Measurements from ENCODE around the gene MESP2.
"Not testable (repeated sequence)": the region's sequence is repeated elsewhere in the genome, so short reads cannot be mapped to it uniquely, and the experiment has no call there.

The MESP2 gene

DNA sequence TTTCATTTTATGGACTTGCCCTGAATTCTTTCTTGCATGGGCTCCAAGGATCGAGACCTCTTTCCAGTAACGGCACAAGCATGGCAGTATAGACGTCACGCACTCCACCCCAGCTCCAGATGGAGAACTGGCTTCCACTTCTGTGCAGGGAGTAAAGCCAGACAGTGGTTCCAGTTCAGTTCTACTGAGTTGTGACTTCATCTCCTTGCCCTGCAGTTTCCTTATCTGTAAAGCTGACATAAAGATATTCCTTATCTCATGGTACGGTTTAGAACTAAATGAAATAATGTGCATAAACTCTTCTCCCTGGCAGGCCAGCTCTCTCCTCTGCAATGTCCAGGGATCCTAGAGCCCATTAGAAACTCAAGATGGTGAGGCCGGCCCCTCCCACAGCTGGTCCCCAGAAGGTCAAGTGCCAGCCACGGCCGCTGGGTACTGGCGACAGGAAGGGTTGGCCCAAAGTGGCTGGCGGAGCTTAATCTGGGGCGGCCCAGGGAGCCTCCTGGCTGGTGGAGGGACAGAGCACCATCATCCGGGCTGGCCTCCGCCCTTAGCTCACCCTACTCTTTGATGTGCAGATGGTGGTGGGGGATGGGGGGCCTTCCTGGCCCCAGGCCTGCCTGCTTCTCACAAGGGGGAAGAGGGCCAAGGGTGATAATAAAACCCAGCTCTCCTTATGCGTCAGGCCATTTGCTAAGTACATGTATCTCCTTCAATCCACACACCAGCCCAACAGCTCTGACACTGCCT lies 7.2 kb downstream of the MESP2 start:
- H3K9ac ChIP-seq (ENCODE audit: low read depth, low read length): no peak overlapping the region
- H3K27me3 ChIP-seq (ENCODE audit: control insufficient read depth, insufficient read depth, low read length): no peaks in the 10 kb centered on the region
- no peak overlapping the region for H3K4me3 ChIP-seq (ENCODE audit: low read length)
- H3K9me3 ChIP-seq (replicated peaks; ENCODE audit: low read length): no peaks in the 10 kb centered on the region
- peaks cover 23% of the 10 kb centered on the region for H3K4me1 ChIP-seq (ENCODE audit: control insufficient read depth, insufficient read depth, low read length)
- peaks cover 45% of the 10 kb centered on the region for H3K36me3 ChIP-seq (ENCODE audit: insufficient read depth, low read length)
- no peak overlapping the region for H3K4me2 ChIP-seq (ENCODE audit: low read length)

DNA sequence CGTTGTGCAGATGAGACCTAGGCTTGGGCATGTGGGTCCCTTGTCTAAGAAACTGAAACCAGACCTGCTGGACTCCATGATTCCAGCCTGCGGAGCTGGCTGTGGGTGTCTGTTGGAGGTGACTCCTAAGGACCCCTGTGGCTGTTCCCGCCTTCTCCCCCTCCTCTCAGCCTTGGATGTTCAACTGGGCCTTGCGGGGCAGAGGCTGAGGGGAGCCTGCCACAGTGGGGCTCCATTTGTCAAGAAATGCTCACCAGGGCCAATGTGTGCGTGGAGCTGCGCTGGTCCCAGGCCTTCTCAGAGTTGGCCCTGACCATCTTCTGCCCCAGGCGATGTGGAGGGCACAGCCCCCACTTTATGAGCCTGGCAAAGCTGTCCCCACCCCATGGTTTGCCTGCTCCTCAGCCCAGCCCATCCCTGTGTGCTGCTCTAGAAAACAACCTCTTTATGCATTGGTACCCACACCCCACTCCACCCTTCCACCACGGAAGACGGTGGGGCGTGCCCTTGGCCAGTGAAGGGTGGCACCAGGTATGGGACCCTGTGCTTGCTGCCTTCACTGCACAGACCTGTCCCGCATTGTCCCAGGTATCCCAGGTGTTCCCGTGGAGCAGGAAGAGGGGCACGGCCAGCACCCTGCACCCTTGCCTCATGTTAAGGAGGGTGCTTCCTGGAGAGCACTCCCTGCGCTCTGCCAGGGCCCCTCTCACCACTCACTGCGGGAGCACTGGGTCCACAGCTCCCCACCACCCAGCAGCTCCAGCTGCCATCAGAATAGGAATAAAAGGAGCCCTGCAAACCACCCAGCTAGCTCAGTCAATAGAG lies 7.9 kb downstream of the MESP2 start:
- peaks cover 23% of the 10 kb centered on the region for H3K4me1 ChIP-seq (ENCODE audit: control insufficient read depth, insufficient read depth, low read length)

DNA sequence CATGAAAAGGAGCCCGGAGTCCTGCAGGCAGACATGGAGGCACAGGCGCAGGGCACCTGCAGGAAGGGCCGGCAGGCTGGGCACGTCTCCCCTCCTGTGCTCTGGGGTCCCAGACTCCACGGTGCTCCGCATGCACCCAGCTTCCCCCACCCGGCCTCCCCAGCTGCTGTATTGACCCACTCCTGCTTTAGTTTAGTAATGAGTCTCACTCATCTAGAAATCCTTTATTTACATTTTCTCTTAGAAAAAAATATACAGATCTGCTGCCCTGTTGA lies 8.5 kb downstream of the MESP2 start:
- H3K4me2 ChIP-seq (ENCODE audit: low read length): no peak overlapping the region
- H3K9me3 ChIP-seq (replicated peaks; ENCODE audit: low read length): no peaks in the 10 kb centered on the region
- peaks cover 23% of the 10 kb centered on the region for H3K4me1 ChIP-seq (ENCODE audit: control insufficient read depth, insufficient read depth, low read length)
- H3K36me3 ChIP-seq (ENCODE audit: insufficient read depth, low read length): peaks cover 53% of the 10 kb centered on the region
- no peak overlapping the region for H3K4me3 ChIP-seq (ENCODE audit: low read length)
- H3K27me3 ChIP-seq (ENCODE audit: control insufficient read depth, insufficient read depth, low read length): no peaks in the 10 kb centered on the region
- H3K9ac ChIP-seq (ENCODE audit: low read depth, low read length): no peak overlapping the region

More for the DNA sequence above, 7.9 kb downstream of the MESP2 start:
- peaks cover 48% of the 10 kb centered on the region for H3K36me3 ChIP-seq (ENCODE audit: insufficient read depth, low read length)
- H3K4me2 ChIP-seq (ENCODE audit: low read length): no peak overlapping the region
- H3K9ac ChIP-seq (ENCODE audit: low read depth, low read length): no peak overlapping the region
- no peaks in the 10 kb centered on the region for H3K27me3 ChIP-seq (ENCODE audit: control insufficient read depth, insufficient read depth, low read length)
- no peaks in the 10 kb centered on the region for H3K9me3 ChIP-seq (replicated peaks; ENCODE audit: low read length)
- no peak overlapping the region for H3K4me3 ChIP-seq (ENCODE audit: low read length)

DNA sequence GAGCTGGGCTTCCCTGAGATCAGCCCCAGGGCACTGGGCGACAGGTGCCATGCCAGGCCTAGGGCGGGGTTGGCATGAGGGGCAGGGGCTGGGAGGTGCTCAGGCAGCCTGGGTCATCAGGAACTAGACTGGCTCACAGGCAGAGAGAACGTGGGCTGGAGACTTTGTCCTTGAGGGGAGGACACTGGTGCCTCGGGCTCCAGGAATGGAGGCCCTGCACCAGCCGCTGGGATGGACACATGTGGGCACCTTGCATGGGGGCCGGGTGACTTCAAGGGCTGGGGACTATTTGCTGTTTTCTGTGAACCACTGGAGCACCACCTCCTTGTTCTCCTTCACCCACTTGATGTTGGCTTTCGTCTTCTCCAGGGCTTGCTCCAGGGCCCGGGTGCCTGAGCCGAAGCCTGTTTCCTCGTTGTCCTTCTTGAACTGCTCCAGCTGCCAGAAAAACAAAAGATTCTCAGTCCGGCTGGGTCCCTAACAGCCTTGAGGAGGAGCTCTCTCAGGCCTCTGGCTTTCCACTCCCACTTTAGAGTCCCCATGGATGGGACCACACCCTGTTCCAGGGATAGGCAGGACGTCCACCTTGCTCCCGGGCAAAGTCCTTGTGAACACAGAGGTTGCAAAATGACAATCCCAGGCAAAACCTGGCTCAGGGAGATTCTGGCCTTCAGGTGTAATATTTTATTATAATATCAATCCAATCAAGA lies 9.1 kb downstream of the MESP2 start:
- no peak overlapping the region for H3K4me2 ChIP-seq (ENCODE audit: low read length)
- H3K9ac ChIP-seq (ENCODE audit: low read depth, low read length): no peak overlapping the region
- H3K36me3 ChIP-seq (ENCODE audit: insufficient read depth, low read length): peaks cover 57% of the 10 kb centered on the region
- H3K9me3 ChIP-seq (replicated peaks; ENCODE audit: low read length): no peaks in the 10 kb centered on the region
- H3K4me1 ChIP-seq (ENCODE audit: control insufficient read depth, insufficient read depth, low read length): peaks cover 23% of the 10 kb centered on the region
- H3K27me3 ChIP-seq (ENCODE audit: control insufficient read depth, insufficient read depth, low read length): no peaks in the 10 kb centered on the region
- no peak overlapping the region for H3K4me3 ChIP-seq (ENCODE audit: low read length)

DNA sequence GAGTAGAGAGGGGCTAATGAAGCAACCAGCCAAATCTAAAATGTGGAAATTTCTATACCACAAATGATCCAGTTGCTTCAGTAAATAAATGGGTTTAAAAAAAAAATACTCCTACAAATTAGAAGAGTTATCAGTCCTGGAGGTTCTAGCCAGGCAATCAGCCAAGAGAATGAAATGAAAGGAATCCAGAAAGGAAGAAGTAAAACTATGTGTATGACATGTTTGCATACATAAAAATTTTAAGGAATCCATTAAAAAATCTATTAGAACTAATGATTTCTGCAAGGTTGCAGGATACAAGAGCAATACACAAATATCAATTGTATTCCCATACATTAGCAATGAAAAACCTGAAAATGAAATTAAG lies 9.6 kb downstream of the MESP2 start:
- peaks cover 62% of the 10 kb centered on the region for H3K36me3 ChIP-seq (ENCODE audit: insufficient read depth, low read length)
- H3K9me3 ChIP-seq (replicated peaks; ENCODE audit: low read length): no peaks in the 10 kb centered on the region
- H3K4me3 ChIP-seq (ENCODE audit: low read length): no peak overlapping the region
- no peaks in the 10 kb centered on the region for H3K27me3 ChIP-seq (ENCODE audit: control insufficient read depth, insufficient read depth, low read length)
- no peak overlapping the region for H3K4me2 ChIP-seq (ENCODE audit: low read length)
- no peak overlapping the region for H3K9ac ChIP-seq (ENCODE audit: low read depth, low read length)
- peaks cover 22% of the 10 kb centered on the region for H3K4me1 ChIP-seq (ENCODE audit: control insufficient read depth, insufficient read depth, low read length)

DNA sequence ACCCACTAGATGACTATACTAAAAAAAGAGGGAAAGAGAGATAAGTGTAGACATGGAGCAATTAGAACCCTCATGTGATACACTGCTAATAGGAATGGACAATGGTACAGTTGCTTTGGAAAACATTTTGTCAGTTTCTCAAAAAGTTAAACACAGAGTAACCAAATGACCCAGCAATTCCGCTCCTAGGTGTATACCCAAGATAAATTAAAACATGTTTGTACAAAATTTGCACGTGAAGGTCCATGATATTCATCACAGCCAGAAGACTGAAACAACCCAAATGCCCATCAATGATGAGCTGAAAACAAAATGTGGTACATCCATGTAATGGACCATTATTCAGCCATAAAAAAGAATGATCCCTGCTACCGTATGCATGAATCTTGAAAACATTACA lies 11.8 kb downstream of the MESP2 start:
- no peaks in the 10 kb centered on the region for H3K9me3 ChIP-seq (replicated peaks; ENCODE audit: low read length)
- H3K27me3 ChIP-seq (ENCODE audit: control insufficient read depth, insufficient read depth, low read length): no peaks in the 10 kb centered on the region
- no peak overlapping the region for H3K4me2 ChIP-seq (ENCODE audit: low read length)
- H3K4me1 ChIP-seq (ENCODE audit: control insufficient read depth, insufficient read depth, low read length): peaks cover 5% of the 10 kb centered on the region
- no peak overlapping the region for H3K9ac ChIP-seq (ENCODE audit: low read depth, low read length)
- peaks cover 84% of the 10 kb centered on the region for H3K36me3 ChIP-seq (ENCODE audit: insufficient read depth, low read length)
- no peak overlapping the region for H3K4me3 ChIP-seq (ENCODE audit: low read length)

DNA sequence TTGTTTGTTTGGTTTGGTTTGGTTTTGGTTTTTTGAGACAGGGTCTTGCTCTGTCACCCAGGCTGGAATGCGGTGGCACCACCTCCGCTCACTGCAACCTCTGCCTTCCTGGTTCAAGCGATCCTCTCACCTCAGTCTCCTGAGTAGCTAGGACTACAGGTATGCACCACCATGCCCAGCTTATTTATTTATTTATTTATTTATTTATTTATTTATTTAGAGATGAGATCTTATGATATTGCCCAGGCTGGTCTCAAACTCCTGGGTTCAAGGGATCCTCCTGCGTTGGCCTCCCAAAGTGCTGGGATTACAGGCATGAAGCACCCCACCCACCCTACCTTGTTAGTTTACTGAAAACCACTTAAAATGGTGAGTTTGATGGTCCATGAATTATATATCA lies 12.5 kb downstream of the MESP2 start:
- not testable (repeated sequence) for H3K4me3 ChIP-seq (ENCODE audit: low read length); H3K4me1 ChIP-seq (ENCODE audit: control insufficient read depth, insufficient read depth, low read length); H3K4me2 ChIP-seq (ENCODE audit: low read length); H3K9ac ChIP-seq (ENCODE audit: low read depth, low read length); H3K27me3 ChIP-seq (ENCODE audit: control insufficient read depth, insufficient read depth, low read length); H3K9me3 ChIP-seq (replicated peaks; ENCODE audit: low read length)
- peaks cover 89% of the 10 kb centered on the region for H3K36me3 ChIP-seq (ENCODE audit: insufficient read depth, low read length)

DNA sequence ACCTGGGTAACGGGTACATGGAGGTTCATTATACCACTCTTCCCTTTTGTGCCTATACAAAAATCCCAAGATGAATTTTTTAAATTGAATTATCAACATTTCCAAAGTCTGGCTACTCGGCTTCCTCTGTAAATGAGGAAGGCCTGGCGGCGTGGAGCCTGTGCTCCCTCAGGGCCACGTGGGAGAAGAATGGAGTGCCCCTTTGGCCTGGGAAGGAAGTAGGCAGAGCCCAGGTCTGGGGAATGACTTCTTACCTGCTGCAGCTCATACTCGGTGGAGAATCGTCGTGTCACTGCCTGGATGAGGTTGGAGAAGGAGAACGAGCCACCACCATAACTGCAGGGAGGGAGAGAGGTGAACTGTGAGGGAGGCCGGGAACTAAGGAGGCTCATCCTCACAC lies 14.1 kb downstream of the MESP2 start:
- Histone ChIP-seq H3K4me2 (ENCODE audit: low read length) (no peak overlapping the region), H3K9me3 (replicated peaks; ENCODE audit: low read length) (no peaks in the 10 kb centered on the region), H3K4me3 (ENCODE audit: low read length) (no peak overlapping the region), H3K9ac (ENCODE audit: low read depth, low read length) (no peak overlapping the region), H3K4me1 (ENCODE audit: control insufficient read depth, insufficient read depth, low read length) (peaks cover 8% of the 10 kb centered on the region), H3K36me3 (ENCODE audit: insufficient read depth, low read length) (peaks cover 88% of the 10 kb centered on the region), H3K27me3 (ENCODE audit: control insufficient read depth, insufficient read depth, low read length) (no peaks in the 10 kb centered on the region)

DNA sequence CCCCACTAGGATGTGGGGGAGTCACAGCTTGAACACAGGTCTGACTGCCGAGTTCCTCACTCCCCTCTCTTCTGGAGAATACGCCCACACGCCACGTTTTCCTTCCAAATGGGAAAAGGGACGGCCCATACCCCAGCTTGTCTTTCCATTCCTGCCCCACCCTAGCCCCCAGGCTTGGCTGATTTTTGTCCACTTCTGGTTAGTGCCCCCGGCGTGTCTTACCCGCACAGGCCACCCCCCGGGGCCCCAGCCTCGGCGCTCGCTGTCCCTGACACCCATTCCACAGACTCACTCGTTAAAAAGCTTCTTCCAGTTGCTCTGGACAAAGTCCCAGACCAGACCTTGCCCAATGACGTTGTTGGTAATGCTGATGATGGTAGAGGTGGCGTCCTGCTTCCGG lies 14.5 kb downstream of the MESP2 start:
- H3K9ac ChIP-seq (ENCODE audit: low read depth, low read length): no peak overlapping the region
- peaks cover 88% of the 10 kb centered on the region for H3K36me3 ChIP-seq (ENCODE audit: insufficient read depth, low read length)
- H3K4me3 ChIP-seq (ENCODE audit: low read length): no peak overlapping the region
- no peak overlapping the region for H3K4me2 ChIP-seq (ENCODE audit: low read length)
- H3K9me3 ChIP-seq (replicated peaks; ENCODE audit: low read length): no peaks in the 10 kb centered on the region
- peaks cover 13% of the 10 kb centered on the region for H3K4me1 ChIP-seq (ENCODE audit: control insufficient read depth, insufficient read depth, low read length)
- H3K27me3 ChIP-seq (ENCODE audit: control insufficient read depth, insufficient read depth, low read length): no peaks in the 10 kb centered on the region

DNA sequence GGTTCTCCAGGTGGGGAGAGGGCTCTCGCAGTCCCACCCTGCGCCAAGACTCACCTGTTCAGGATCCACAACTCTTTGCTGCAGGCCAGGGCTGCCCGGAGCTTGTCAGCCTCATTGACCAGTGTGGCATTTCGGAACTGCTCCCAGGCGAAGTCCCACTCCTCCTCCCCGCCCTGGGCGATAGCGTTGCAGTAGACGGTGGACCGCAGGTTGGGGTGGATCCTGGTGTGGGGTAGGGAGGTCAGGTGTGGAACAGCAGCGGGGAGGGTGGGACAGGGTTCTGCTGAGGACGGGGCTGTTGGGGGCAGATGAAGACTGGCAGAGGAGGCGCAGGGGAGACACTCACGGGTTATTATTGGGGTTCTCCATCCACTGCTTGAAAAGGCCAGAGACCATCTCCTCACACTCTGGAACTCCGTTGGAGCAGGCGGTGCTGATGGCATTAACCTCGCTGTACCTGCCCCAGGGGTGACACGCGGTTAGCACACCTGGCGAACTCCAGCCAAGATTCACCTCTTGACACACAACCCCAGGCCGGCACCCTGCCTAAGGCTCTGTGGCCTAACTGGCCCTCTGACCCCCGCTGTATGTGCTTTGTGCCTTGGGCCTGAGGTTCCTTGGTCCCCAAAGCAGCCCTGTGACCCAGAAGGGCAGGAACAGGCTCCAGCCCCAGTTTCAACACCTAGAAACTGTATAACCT lies 16.1 kb downstream of the MESP2 start:
- peaks cover 16% of the 10 kb centered on the region for H3K4me1 ChIP-seq (ENCODE audit: control insufficient read depth, insufficient read depth, low read length)
- H3K4me3 ChIP-seq (ENCODE audit: low read length): no peak overlapping the region
- H3K36me3 ChIP-seq (ENCODE audit: insufficient read depth, low read length): peaks cover 88% of the 10 kb centered on the region
- no peak overlapping the region for H3K9ac ChIP-seq (ENCODE audit: low read depth, low read length)
- no peaks in the 10 kb centered on the region for H3K9me3 ChIP-seq (replicated peaks; ENCODE audit: low read length)
- no peak overlapping the region for H3K4me2 ChIP-seq (ENCODE audit: low read length)
- H3K27me3 ChIP-seq (ENCODE audit: control insufficient read depth, insufficient read depth, low read length): no peaks in the 10 kb centered on the region

DNA sequence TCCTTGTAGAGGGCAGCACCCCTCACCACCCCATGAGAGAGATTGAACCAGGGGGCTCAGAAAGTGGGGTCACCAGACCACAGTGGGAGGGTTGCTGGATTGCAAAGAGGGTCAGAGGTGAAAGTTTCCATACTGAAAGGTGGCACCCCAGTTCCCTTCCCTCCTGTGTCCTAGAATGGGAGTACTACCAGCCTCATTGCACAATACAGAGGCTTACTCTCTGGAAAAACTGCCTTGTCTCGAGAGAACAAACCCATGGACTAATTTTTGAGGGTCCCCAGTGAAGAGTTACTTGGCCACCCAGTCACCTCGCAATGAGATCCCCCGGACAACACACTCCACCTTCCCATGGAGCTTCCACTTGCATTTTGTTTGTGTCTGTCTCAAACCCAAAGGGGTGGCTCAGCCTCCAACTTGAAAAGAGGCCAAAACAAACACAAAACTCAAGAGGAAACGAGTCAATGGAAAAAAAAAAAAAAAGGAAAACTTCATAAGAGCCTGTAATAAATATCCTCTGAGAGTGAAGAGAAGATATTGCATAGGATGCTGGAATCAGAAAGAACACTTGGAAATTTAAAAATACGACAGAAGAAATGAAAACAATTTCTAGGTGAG lies 18.6 kb downstream of the MESP2 start:
- H3K27me3 ChIP-seq (ENCODE audit: control insufficient read depth, insufficient read depth, low read length): no peaks in the 10 kb centered on the region
- H3K4me3 ChIP-seq (ENCODE audit: low read length): no peak overlapping the region
- no peaks in the 10 kb centered on the region for H3K9me3 ChIP-seq (replicated peaks; ENCODE audit: low read length)
- H3K4me1 ChIP-seq (ENCODE audit: control insufficient read depth, insufficient read depth, low read length): peaks cover 16% of the 10 kb centered on the region
- H3K9ac ChIP-seq (ENCODE audit: low read depth, low read length): no peak overlapping the region
- H3K36me3 ChIP-seq (ENCODE audit: insufficient read depth, low read length): peaks cover 91% of the 10 kb centered on the region
- peak overlapping the region; percentile 7 for H3K4me2 ChIP-seq (ENCODE audit: low read length)

All from skeletal muscle satellite cell (primary cell).